GM12878 (cell line): ENCODE results near the gene CDHR4. TPM values are rescaled to one million over a fixed set of nuclear protein-coding genes. Genes with fewer than 3 reads are reported as not detected.
A peak's percentile ranks its signal among the peaks of the same experiment; 100 is the strongest.

Source experiments
- ATAC-seq: fragments of 200-7000 bp; cut with Tn5 transposase; 3 replicates; pipeline ENCODE4 v1.9.1; 2020; ENCODE audit warnings: mild to moderate bottlenecking, moderate library complexity
- BruUV-seq: library from RNA; stranded (reverse); fragments of 400-500 nt; replicated peaks from 2 replicates; lab custom pipeline; 2021; lab: Mats Ljungman, UMichigan
- CTCF ChIA-PET: fragments of 300-600 bp; sonication (Branson Sonifier 250); formaldehyde crosslinking; extraction: SDS; loops from one replicate; lab custom pipeline; 2021; ENCODE audit warnings: inconsistent platforms; lab: Yijun Ruan, JAX
- POLR2A ChIA-PET: fragments of 350-600 bp; formaldehyde crosslinking; extraction: SDS; loops from one replicate; lab custom pipeline; 2021; ENCODE audit warnings: inconsistent platforms; lab: Charles Lee
- RAD21 ChIA-PET: fragments of 300-600 bp; sonication (Branson Sonifier 250); formaldehyde crosslinking; loops from one replicate; lab custom pipeline; 2023; ENCODE audit warnings: antibody characterized with exemption; ENCODE audit not compliant: unreplicated experiment; lab: Charles Lee
- SMC1A ChIA-PET: fragments of 300-600 bp; sonication (Branson Sonifier 250); formaldehyde crosslinking; loops from one replicate; lab custom pipeline; 2023; ENCODE audit not compliant: unreplicated experiment, uncharacterized antibody; lab: Charles Lee
- DNase-seq: peaks from one replicate; pipeline ENCODE4 v3.0.0-alpha.2; 2011; ENCODE audit warnings: low read depth, low spot score
- FAIRE-seq: peaks from 3 replicates; lab custom pipeline; 2011; peaks lifted over from hg19 to GRCh38; lab: Jason Lieb, UNC
- H2AFZ ChIP-seq: 2 replicates; pipeline ENCODE4 v1.6.0; 2011; ENCODE audit warnings: low read depth, low read length, control low read depth; ENCODE audit not compliant: control insufficient read depth
- H3K27ac ChIP-seq: 2 replicates; pipeline ENCODE4 v1.5.1; 2011; ENCODE audit warnings: control low read depth; ENCODE audit not compliant: control insufficient read depth, insufficient read depth
- H3K27me3 ChIP-seq, 2 experiments: replicated peaks in 1 of 2; 2 replicates each; pipeline versions ENCODE4 v1.6.0 to v1.6.1; 2011; ENCODE audit warnings: low read length in 1 of 2; ENCODE audit not compliant: control insufficient read depth in 2 of 2, insufficient read depth in 2 of 2
- H3K36me3 ChIP-seq, 2 experiments: 2 replicates each; pipeline ENCODE4 v1.5.1; 2011; ENCODE audit warnings: low read length in 1 of 2; ENCODE audit not compliant: control insufficient read depth in 2 of 2, insufficient read depth in 2 of 2
- H3K4me1 ChIP-seq: 2 replicates; pipeline ENCODE4 v1.6.1; 2011; ENCODE audit warnings: mild to moderate bottlenecking, low read length, moderate library complexity, mixed read lengths; ENCODE audit not compliant: control insufficient read depth, insufficient read depth
- H3K4me2 ChIP-seq: 2 replicates; pipeline ENCODE4 v1.6.0; 2011; ENCODE audit warnings: control low read depth; ENCODE audit not compliant: control insufficient read depth, insufficient read depth
- H3K4me3 ChIP-seq: fragments of 200-600 bp; sonication (generic); 2 replicates; pipeline ENCODE4 v1.5.1; 2016
- H3K79me2 ChIP-seq: 2 replicates; pipeline ENCODE4 v1.6.0; 2011; ENCODE audit warnings: low read length; ENCODE audit not compliant: control insufficient read depth, insufficient read depth
- H3K9ac ChIP-seq: 2 replicates; pipeline ENCODE4 v1.8.0; 2011; ENCODE audit warnings: low read length, control low read depth, mixed read lengths; ENCODE audit not compliant: control insufficient read depth, insufficient read depth
- H3K9me3 ChIP-seq: replicated peaks from 3 replicates; pipeline ENCODE4 v1.5.1; 2011; ENCODE audit warnings: mild to moderate bottlenecking, low read length; ENCODE audit not compliant: control insufficient read depth, insufficient read depth
- H4K20me1 ChIP-seq: 2 replicates; pipeline ENCODE4 v1.6.0; 2011; ENCODE audit not compliant: control insufficient read depth, insufficient read depth
- CEBPB ChIP-seq, 2 experiments: fragments of 150-350 bp in 1 of 2; IDR thresholded peaks; 2 replicates each; pipeline ENCODE4 v1.6.1; 2012 to 2014; ENCODE audit warnings: low read depth in 2 of 2, low read length in 2 of 2, borderline replicate concordance in 1 of 2, inconsistent platforms in 1 of 2
- CHD1 ChIP-seq: IDR thresholded peaks from 2 replicates; pipeline ENCODE4 v1.6.1; 2012; ENCODE audit warnings: low read depth, low read length, improper control_type of control experiment
- ESRRA ChIP-seq: IDR thresholded peaks from 2 replicates; pipeline ENCODE4 v1.6.1; 2012; ENCODE audit warnings: mild to moderate bottlenecking, low read length, improper control_type of control experiment
- HDGF ChIP-seq: fragments of 450-650 bp; IDR thresholded peaks from 2 replicates; pipeline ENCODE4 v1.6.1; 2016; ENCODE audit warnings: antibody characterized with exemption
- IKZF1 ChIP-seq: fragments of 450-650 bp; conservative IDR thresholded peaks from 2 replicates; pipeline ENCODE4 v1.6.1; 2017; ENCODE audit warnings: antibody characterized with exemption, mild to moderate bottlenecking
- IKZF2 ChIP-seq, 2 experiments: fragments of 450-650 bp; IDR thresholded peaks; 2 replicates each; pipeline ENCODE4 v1.6.1; 2017; ENCODE audit warnings: mild to moderate bottlenecking in 2 of 2, moderate library complexity in 2 of 2
- MEF2A ChIP-seq: IDR thresholded peaks from 2 replicates; pipeline ENCODE4 v1.6.1; 2011; ENCODE audit warnings: low read depth, mild to moderate bottlenecking, low read length, moderate library complexity; ENCODE audit not compliant: insufficient read depth
- MEF2B ChIP-seq: fragments of 450-650 bp; IDR thresholded peaks from 2 replicates; pipeline ENCODE4 v1.6.1; 2018; ENCODE audit warnings: mild to moderate bottlenecking, moderate library complexity; ENCODE audit not compliant: partially characterized antibody, poor library complexity, severe bottlenecking
- NBN ChIP-seq: fragments of 450-650 bp; IDR thresholded peaks from 2 replicates; pipeline ENCODE4 v1.6.1; 2016
- NR2F1 ChIP-seq: fragments of 450-650 bp; conservative IDR thresholded peaks from 2 replicates; pipeline ENCODE4 v1.6.1; 2017; ENCODE audit warnings: mild to moderate bottlenecking
- PAX5 ChIP-seq: IDR thresholded peaks from 2 replicates; pipeline ENCODE4 v1.6.1; 2011; ENCODE audit warnings: low read depth, low read length, borderline replicate concordance
- SP1 ChIP-seq: IDR thresholded peaks from one replicate; pipeline ENCODE4 v1.6.1; 2011; ENCODE audit warnings: low read depth, low read length
- SREBF1 ChIP-seq: IDR thresholded peaks from 2 replicates; pipeline ENCODE4 v1.6.1; 2012; ENCODE audit warnings: mild to moderate bottlenecking, low read length
- SREBF2 ChIP-seq: IDR thresholded peaks from 2 replicates; pipeline ENCODE4 v1.6.1; 2012; ENCODE audit warnings: mild to moderate bottlenecking, low read length
- TCF3 ChIP-seq: IDR thresholded peaks from 2 replicates; pipeline ENCODE4 v1.6.1; 2012; ENCODE audit warnings: low read depth, mild to moderate bottlenecking, low read length, borderline replicate concordance; ENCODE audit not compliant: insufficient read depth
- WGBS: methylation state at CpG from one replicate; pipeline ENCODE4 v1.1.6; 2016; ENCODE audit warnings: low lambda C conversion rate; ENCODE audit not compliant: insufficient replicate concordance, insufficient coverage; ENCODE audit errors: missing lambda C conversion rate; 5-methylcytosine and 5-hydroxymethylcytosine counted together
- in situ Hi-C: fragments of 300-500 bp; cut with MboI; formaldehyde crosslinking; loops from 9 replicates; pipeline ENCODE4 v1.14.3; 2018; ENCODE audit warnings: mixed read lengths
- intact Hi-C: fragments of 100-400 bp; cut with micrococcal nuclease; formaldehyde crosslinking; loops from one replicate; pipeline ENCODE4 v1.14.2; 2022; ENCODE audit not compliant: unreplicated experiment
- polyA plus RNA-seq, 11 experiments: library from polyadenylated mRNA; depleted of rRNA in 4 of 11; unstranded in 6 of 11; stranded (reverse) in 5 of 11; fragments of >200 nt; fragmentation: Nextera tagmentation in 4 of 11; fragmentation: Illumina TruSeq in 1 of 11; extraction: Ambion mirVana in 4 of 11; extraction: Trizol in 1 of 11; gene quantifications; 1 replicate in 1 of 11; 2 replicates in 10 of 11; pipeline versions ENCODE4 v1.2.1 to v1.2.3, GENCODE V29; 2011 to 2016; ENCODE audit warnings: inconsistent platforms in 2 of 11, missing spikeins in 2 of 11, low read depth in 1 of 11
- total RNA-seq, 4 experiments: library from RNA; depleted of rRNA in 3 of 4; stranded (reverse); fragments of >200 nt in 3 of 4; fragmentation: Illumina TruSeq in 1 of 4; extraction: Trizol in 1 of 4; gene quantifications; 2 replicates each; pipeline versions ENCODE4 v1.2.1 to v1.2.3, GENCODE V29; 2013 to 2021
- TF ChIP-seq, protein P1 (sequence below): fragments of 450-650 bp; IDR thresholded peaks from 2 replicates; pipeline ENCODE4 v1.6.1; 2017; ENCODE audit warnings: low read depth, mild to moderate bottlenecking, moderate library complexity
- TF ChIP-seq, protein P2 (sequence below): fragments of 450-650 bp; IDR thresholded peaks from 2 replicates; pipeline ENCODE4 v1.6.1; 2017; ENCODE audit warnings: mild to moderate bottlenecking, moderate library complexity
- TF ChIP-seq, protein P3 (sequence below): fragments of 450-650 bp; IDR thresholded peaks from 2 replicates; pipeline ENCODE4 v1.6.1; 2016; ENCODE audit warnings: mild to moderate bottlenecking

Gene CDHR4
- total and polyA plus RNA-seq, 10 of the 15 experiments (the other 5 are each of a cell fraction or from before 2014, with no cell fraction given) = not detected

DNA sequence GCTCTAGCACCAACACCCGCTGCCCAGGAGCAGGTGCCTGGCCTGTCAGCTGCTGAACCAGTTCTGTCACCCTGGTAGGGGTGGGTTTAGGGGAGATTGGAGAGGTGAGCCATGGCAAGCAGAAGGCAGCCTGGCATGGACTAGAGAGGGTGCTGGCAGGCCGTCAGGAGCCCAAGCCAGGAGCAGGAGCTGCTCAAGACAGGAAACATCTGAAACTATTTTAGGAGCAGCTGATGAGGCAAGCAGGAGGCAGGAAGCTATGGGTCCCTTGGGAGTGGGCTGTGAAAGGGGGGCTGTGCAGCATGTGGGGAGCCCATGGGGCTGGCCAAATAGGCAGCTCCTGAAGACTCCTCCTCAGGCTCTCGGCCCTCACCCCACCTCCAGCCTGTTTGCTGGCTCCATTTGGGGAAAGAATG, 5.7 kb upstream of the CDHR4 start:
- intact Hi-C loops (no loop called here), in situ Hi-C loops (no loop called here)
- Histone ChIP-seq H3K4me1 (peaks cover 43% of the 10 kb centered on the region), H4K20me1 (no peaks in the 10 kb centered on the region), H3K4me2 (peak overlapping the region; percentile 60), H3K4me3 (peak overlapping the region; percentile 43; the same call in 1 of the 2 replicates), H3K27ac (peak overlapping the region; percentile 77), H3K27me3 (no peaks in the 10 kb centered on the region; a peak in 1 of 4 replicates), H3K36me3 (peaks cover 0 to 2% of the 10 kb centered on the region in 2 experiments; a peak in 1 of 4 replicates), H2AFZ (no peak overlapping the region), H3K9me3 (no peaks in the 10 kb centered on the region), H3K9ac (peak overlapping the region; percentile 57), H3K79me2 (no peaks in the 10 kb centered on the region; the same call in 1 of the 2 replicates)
- DNase-seq (no peak), ATAC-seq (peak; percentile 9), FAIRE-seq (no peak)
- BruUV-seq = no TSS peak
- ChIA-PET SMC1A (interaction anchor here (0.7 to 9.4 kb wide), 12 partner anchors 9 to 314 kb away, joined by 3 to 146 read pairs (median 4); partner anchors contain the start of genes GMPPB and UBA7), RAD21 (interaction anchor here (0.8 to 8.0 kb wide), 11 partner anchors 8 to 266 kb away, joined by 4 to 182 read pairs (median 6); partner anchors contain the start of genes IP6K1, MON1A, TRAIP and UBA7), POLR2A (interaction anchor here (0.6 to 2.1 kb wide), 8 partner anchors 8 to 776 kb away, joined by 3 to 15 read pairs (median 4); partner anchors contain the start of gene UBA7), CTCF (interaction anchor here (1.0 to 12.0 kb wide), 7 partner anchors 11 to 266 kb away, joined by 3 to 327 read pairs (median 5); partner anchors contain the start of genes MON1A, MST1R and UBA7)
- WGBS = 0% methylated on average over 3 of the region's 3 CpGs
- 0 out of 2 replicates have a peak, but pooled peaks have one; percentile 22 for TF ChIP-seq NBN
- TF ChIP-seq TCF3 = no peak
- peak; percentile 97 for TF ChIP-seq MEF2B
- TF ChIP-seq, protein P1, sequence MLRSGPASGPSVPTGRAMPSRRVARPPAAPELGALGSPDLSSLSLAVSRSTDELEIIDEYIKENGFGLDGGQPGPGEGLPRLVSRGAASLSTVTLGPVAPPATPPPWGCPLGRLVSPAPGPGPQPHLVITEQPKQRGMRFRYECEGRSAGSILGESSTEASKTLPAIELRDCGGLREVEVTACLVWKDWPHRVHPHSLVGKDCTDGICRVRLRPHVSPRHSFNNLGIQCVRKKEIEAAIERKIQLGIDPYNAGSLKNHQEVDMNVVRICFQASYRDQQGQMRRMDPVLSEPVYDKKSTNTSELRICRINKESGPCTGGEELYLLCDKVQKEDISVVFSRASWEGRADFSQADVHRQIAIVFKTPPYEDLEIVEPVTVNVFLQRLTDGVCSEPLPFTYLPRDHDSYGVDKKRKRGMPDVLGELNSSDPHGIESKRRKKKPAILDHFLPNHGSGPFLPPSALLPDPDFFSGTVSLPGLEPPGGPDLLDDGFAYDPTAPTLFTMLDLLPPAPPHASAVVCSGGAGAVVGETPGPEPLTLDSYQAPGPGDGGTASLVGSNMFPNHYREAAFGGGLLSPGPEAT = 0 out of 2 replicates have a peak, but pooled peaks have one; percentile 24
- 0 out of 2 replicates have a peak, but pooled peaks have one; percentile 41 for TF ChIP-seq HDGF
- TF ChIP-seq, protein P2, sequence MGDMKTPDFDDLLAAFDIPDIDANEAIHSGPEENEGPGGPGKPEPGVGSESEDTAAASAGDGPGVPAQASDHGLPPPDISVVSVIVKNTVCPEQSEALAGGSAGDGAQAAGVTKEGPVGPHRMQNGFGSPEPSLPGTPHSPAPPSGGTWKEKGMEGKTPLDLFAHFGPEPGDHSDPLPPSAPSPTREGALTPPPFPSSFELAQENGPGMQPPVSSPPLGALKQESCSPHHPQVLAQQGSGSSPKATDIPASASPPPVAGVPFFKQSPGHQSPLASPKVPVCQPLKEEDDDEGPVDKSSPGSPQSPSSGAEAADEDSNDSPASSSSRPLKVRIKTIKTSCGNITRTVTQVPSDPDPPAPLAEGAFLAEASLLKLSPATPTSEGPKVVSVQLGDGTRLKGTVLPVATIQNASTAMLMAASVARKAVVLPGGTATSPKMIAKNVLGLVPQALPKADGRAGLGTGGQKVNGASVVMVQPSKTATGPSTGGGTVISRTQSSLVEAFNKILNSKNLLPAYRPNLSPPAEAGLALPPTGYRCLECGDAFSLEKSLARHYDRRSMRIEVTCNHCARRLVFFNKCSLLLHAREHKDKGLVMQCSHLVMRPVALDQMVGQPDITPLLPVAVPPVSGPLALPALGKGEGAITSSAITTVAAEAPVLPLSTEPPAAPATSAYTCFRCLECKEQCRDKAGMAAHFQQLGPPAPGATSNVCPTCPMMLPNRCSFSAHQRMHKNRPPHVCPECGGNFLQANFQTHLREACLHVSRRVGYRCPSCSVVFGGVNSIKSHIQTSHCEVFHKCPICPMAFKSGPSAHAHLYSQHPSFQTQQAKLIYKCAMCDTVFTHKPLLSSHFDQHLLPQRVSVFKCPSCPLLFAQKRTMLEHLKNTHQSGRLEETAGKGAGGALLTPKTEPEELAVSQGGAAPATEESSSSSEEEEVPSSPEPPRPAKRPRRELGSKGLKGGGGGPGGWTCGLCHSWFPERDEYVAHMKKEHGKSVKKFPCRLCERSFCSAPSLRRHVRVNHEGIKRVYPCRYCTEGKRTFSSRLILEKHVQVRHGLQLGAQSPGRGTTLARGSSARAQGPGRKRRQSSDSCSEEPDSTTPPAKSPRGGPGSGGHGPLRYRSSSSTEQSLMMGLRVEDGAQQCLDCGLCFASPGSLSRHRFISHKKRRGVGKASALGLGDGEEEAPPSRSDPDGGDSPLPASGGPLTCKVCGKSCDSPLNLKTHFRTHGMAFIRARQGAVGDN = peak; percentile 46
- peak; percentile 86 for TF ChIP-seq MEF2A
- TF ChIP-seq, protein P3, sequence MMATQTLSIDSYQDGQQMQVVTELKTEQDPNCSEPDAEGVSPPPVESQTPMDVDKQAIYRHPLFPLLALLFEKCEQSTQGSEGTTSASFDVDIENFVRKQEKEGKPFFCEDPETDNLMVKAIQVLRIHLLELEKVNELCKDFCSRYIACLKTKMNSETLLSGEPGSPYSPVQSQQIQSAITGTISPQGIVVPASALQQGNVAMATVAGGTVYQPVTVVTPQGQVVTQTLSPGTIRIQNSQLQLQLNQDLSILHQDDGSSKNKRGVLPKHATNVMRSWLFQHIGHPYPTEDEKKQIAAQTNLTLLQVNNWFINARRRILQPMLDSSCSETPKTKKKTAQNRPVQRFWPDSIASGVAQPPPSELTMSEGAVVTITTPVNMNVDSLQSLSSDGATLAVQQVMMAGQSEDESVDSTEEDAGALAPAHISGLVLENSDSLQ = 0 out of 2 replicates have a peak, but pooled peaks have one; percentile 16
- TF ChIP-seq SP1 = peak; percentile 21
- no peak for TF ChIP-seq CHD1
- no peak for TF ChIP-seq SREBF2
- TF ChIP-seq IKZF1 = peak; percentile 71
- 0 out of 2 replicates have a peak, but pooled peaks have one; percentile 24 for TF ChIP-seq PAX5
- no peak for TF ChIP-seq NR2F1
- TF ChIP-seq IKZF2 (IDR thresholded peaks at IDR 0.05) = peak; percentile 43 to 52; a peak in 2 of 4 replicates
- TF ChIP-seq CEBPB (IDR thresholded peaks at IDR 0.05; ENCODE audit: borderline replicate concordance in 1 of 2, low read depth in 2 of 2, low read length in 2 of 2) = 0 out of 4 replicates have a peak, but pooled peaks of 1 of the 2 experiments have one; percentile 13
- no peak for TF ChIP-seq ESRRA
- no peak for TF ChIP-seq SREBF1
